CD4-positive, alpha-beta T cell treated with Interleukin-17A for 4 hours (primary cell): ENCODE results near the gene CFAP20DC.
"Not testable (repeated sequence)": the region's sequence is repeated elsewhere in the genome, so short reads cannot be mapped to it uniquely, and the experiment has no call there.

Experiments used
- DNase-seq: peaks from one replicate; pipeline ENCODE4 v3.0.0-alpha.2; 2020; ENCODE audit warnings: mixed read lengths

The CFAP20DC gene

GRCh38 chr3:58866079-58866478, 183.7 kb downstream of the CFAP20DC start:
- DNase-seq, result no peak

DNA sequence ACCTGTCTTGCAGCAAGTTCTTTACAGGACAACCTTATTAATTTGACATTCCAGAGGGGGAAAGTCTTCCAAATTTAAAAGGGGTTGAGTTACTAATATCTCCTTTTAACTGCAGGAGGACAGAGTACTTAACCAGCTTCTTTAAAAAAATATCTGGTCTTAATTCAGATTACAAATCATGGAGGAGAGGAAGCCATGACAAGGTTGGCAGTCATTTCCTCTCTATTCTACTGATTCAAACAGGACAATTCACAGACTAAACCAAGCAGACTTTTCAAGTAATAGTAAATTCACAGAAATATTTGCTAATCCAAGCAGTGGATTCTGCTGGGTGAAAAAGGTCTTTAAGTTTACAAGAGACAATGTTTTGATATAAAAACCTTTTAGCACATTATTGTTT, 185.3 kb downstream of the CFAP20DC start:
- no peak for DNase-seq

- no peak for DNase-seq
These were observed 186.6 kb downstream of the CFAP20DC start for GRCh38 chr3:58863206-58863605.

GRCh38 chr3:58861551-58861950, 188.3 kb downstream of the CFAP20DC start:
- DNase-seq, result no peak

DNA sequence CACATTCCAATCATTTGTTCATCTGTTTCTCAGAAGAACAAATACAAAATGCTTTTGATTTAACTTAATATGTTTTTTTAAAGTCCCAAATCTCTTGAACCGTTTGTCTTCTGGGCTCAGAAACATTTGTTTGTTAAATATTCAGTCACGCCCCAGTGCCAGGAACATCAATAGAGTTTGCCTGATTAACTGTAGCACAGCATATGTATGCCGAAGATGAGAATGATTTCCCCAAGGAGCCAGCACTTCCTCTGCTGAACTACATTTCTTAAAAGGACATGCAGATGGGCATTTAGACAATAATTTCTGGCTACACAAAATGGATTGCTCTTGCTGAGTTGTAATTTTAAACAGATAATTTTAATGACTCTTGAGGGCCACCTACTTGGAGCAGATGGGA, 191.7 kb downstream of the CFAP20DC start:
- DNase-seq, result no peak

- DNase-seq, result no peak
These were observed 192.4 kb downstream of the CFAP20DC start for GRCh38 chr3:58857402-58857801.

- DNase-seq, result no peak
These were observed 201.0 kb downstream of the CFAP20DC start for GRCh38 chr3:58848826-58849225.

GRCh38 chr3:58842050-58842747, 207.6 kb downstream of the CFAP20DC start:
- DNase-seq, result not testable (repeated sequence)

GRCh38 chr3:58840949-58841348, 208.9 kb downstream of the CFAP20DC start:
- no peak for DNase-seq

- no peak for DNase-seq
These were observed 209.9 kb downstream of the CFAP20DC start for GRCh38 chr3:58839964-58840363.

GRCh38 chr3:58839187-58839586, 210.6 kb downstream of the CFAP20DC start:
- DNase-seq, result no peak

DNA sequence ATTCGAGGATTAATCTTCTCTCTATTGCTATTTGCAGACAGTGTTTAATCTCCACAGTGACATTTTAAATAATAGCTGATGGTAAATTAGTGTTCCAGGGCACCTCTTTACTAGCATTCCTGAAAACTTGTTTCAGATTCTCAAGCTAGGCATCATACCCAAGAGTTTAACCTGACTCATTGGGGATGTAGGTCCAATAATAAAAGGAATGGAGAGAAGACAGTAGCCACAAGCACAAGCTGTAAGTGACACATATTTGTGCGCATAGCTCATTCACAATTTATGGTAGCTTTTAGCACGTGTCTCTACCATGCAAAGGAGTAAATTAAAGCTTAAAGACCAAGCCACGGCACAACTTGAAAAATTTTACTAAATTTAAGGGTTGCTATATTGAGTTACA, 212.0 kb downstream of the CFAP20DC start:
- no peak for DNase-seq

- DNase-seq, result no peak
These were observed 212.5 kb downstream of the CFAP20DC start for GRCh38 chr3:58837141-58837843.

DNA sequence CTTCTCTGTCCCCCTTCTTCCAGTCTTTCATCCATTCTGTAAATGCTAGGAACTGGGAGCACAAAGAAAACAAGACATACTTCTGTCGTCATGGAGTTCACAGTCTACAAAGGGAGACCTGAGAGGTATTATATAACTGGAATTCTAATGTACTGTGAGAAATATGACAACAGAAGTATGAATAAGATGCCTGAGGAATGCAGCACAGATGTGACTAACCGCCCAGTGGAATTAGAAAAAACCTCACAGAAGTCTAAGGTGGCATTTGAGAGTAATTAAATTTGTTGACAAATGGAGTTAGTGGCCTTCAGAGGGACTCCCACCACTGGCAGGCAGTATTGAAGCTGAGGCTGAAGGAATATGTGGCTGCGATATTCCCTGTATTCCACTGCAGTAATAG, 214.7 kb downstream of the CFAP20DC start:
- no peak for DNase-seq

GRCh38 chr3:58833491-58833890, 216.3 kb downstream of the CFAP20DC start:
- DNase-seq, result no peak

- no peak for DNase-seq
These were observed 220.4 kb downstream of the CFAP20DC start for GRCh38 chr3:58829321-58830000.

DNA sequence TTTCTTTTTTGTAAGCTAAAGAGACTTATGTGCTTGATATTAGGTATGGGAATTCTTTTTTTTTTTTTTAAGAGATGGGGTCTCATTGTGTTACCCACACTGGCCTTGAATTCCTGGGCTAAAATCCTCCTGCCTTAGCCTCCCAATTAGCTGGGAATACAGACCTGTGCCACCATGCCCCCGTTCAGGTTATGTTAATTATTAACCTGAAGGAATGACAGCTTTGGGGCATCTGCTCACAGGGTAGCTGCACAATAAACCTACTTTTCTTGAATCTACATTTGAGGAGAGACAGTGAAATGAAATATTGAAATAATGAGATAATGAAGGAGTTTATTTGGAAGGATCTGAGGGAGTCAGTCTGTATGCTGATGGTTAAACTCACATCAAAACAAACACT, 225.0 kb downstream of the CFAP20DC start:
- no peak for DNase-seq

DNA sequence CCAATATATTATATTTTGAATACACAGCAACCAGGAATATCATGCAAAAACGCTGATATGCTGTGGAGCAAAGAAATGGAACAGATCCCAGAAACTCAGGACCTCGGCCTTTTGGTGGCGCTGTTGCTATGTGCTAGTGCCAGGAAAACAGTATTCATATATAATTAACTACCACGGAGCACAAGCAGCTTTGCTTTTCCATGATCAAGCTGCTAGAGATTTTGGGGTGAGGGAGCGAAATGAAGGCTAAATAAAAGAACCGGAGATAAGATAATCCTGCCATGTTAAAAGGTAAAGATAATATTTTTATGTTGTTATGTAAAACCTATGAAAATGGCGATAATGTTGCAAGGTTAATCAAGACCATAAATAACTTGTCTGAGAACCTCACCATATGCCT, 225.5 kb downstream of the CFAP20DC start:
- peak; percentile 11 for DNase-seq

- DNase-seq, result not testable (repeated sequence)
These were observed 243.1 kb downstream of the CFAP20DC start for GRCh38 chr3:58806551-58807244.

GRCh38 chr3:58804914-58805313, 244.9 kb downstream of the CFAP20DC start:
- no peak for DNase-seq

GRCh38 chr3:58801541-58801940, 248.3 kb downstream of the CFAP20DC start:
- no peak for DNase-seq

DNA sequence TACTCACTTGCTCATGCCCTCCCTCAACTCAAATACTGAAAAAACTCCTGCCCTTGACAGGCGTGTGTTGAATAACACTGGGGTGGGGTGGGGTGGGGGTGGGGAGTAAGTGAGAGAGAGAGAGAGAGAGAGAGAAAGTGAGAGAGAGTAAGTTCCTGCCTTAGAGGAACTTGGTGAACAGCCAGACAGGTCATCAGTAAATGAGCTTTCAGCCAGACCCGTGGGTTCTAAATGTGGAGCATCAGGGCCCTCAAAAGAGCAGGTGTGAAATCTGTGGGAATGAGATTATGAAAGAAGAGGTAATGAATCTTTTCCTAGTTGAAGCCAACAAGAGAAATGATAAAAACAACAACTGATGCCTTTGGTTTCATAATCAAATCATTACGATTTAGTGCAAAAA, 248.9 kb downstream of the CFAP20DC start:
- no peak for DNase-seq

- DNase-seq, result no peak
These were observed 249.8 kb downstream of the CFAP20DC start for GRCh38 chr3:58800032-58800431.
